Measurements from ENCODE around the gene CDH24. TPM values are rescaled to one million over a fixed set of nuclear protein-coding genes. Genes with fewer than 3 reads are reported as not detected.

The CDH24 gene
- total RNA-seq, 4 donors from 2014 or later: 0.36 to 1.7 (median 0.58) TPM

- intact Hi-C loops (cut with DNase I; ENCODE audit: low total_unique reads): no loop called here
- ATAC-seq (no peak), DNase-seq (no peak)
- TF ChIP-seq CTCF (IDR thresholded peaks at IDR 0.05 in 4 of 5, conservative IDR thresholded peaks at IDR 0.05 in 1 of 5): no peak
- TF ChIP-seq POLR2A (IDR thresholded peaks at IDR 0.05): no peak
- in situ Hi-C loops (cut with MboI; ENCODE audit: low sequenced_read_pairs in 4 of 4): no loop called here
- H3K4me1 ChIP-seq: no peaks in the 10 kb centered on the region
- no peaks in the 10 kb centered on the region for H3K36me3 ChIP-seq
- no peaks in the 10 kb centered on the region for H3K27me3 ChIP-seq
- H3K4me3 ChIP-seq: no peak overlapping the region
- H3K27ac ChIP-seq: no peak overlapping the region
- no peaks in the 10 kb centered on the region for H3K9me3 ChIP-seq
Observed at GRCh38 chr14:23049011-23049410, 8.3 kb downstream of the CDH24 start.

- ATAC-seq (no peak), DNase-seq (no peak)
- no peaks in the 10 kb centered on the region for H3K9me3 ChIP-seq
- in situ Hi-C loops (cut with MboI; ENCODE audit: low sequenced_read_pairs in 4 of 4) (no loop called here), intact Hi-C loops (cut with DNase I; ENCODE audit: low total_unique reads) (no loop called here)
- H3K4me1 ChIP-seq: no peaks in the 10 kb centered on the region
- no peaks in the 10 kb centered on the region for H3K27me3 ChIP-seq
- H3K27ac ChIP-seq: peak overlapping the region in 3 of 4 donors; percentile 41 to 49 (median 43)
- no peak overlapping the region for H3K4me3 ChIP-seq
- H3K36me3 ChIP-seq: no peaks in the 10 kb centered on the region
- TF ChIP-seq POLR2A (IDR thresholded peaks at IDR 0.05) (no peak), CTCF (IDR thresholded peaks at IDR 0.05 in 4 of 5, conservative IDR thresholded peaks at IDR 0.05 in 1 of 5) (no peak)
Observed at GRCh38 chr14:23047751-23048693, 9.3 kb downstream of the CDH24 start.

GRCh38 chr14:23047034-23047634 lies 10.2 kb downstream of the CDH24 start:
- no peaks in the 10 kb centered on the region for H3K27me3 ChIP-seq
- peak overlapping the region in 3 of 4 donors; percentile 41 to 54 (median 49) for H3K27ac ChIP-seq
- intact Hi-C loops (cut with DNase I; ENCODE audit: low total_unique reads) (no loop called here), in situ Hi-C loops (cut with MboI; ENCODE audit: low sequenced_read_pairs in 4 of 4) (no loop called here)
- H3K36me3 ChIP-seq: no peaks in the 10 kb centered on the region
- DNase-seq: no peak
- H3K4me3 ChIP-seq: no peak overlapping the region
- H3K4me1 ChIP-seq: no peaks in the 10 kb centered on the region
- peak in 1 of 2 donors; percentile 18 for ATAC-seq
- no peaks in the 10 kb centered on the region for H3K9me3 ChIP-seq
- no peak for TF ChIP-seq CTCF (IDR thresholded peaks at IDR 0.05 in 4 of 5, conservative IDR thresholded peaks at IDR 0.05 in 1 of 5)
- TF ChIP-seq POLR2A (IDR thresholded peaks at IDR 0.05): no peak

- Histone ChIP-seq H3K27ac (peak overlapping the region in 1 of 4 donors; percentile 54), H3K27me3 (no peaks in the 10 kb centered on the region), H3K36me3 (no peaks in the 10 kb centered on the region), H3K9me3 (no peaks in the 10 kb centered on the region), H3K4me1 (no peaks in the 10 kb centered on the region), H3K4me3 (no peak overlapping the region)
- no peak for DNase-seq
- intact Hi-C loops (cut with DNase I; ENCODE audit: low total_unique reads): no loop called here
- TF ChIP-seq POLR2A (IDR thresholded peaks at IDR 0.05) (no peak), CTCF (IDR thresholded peaks at IDR 0.05 in 4 of 5, conservative IDR thresholded peaks at IDR 0.05 in 1 of 5) (no peak)
- peak; percentile 31 to 45 for ATAC-seq
- in situ Hi-C loops (cut with MboI; ENCODE audit: low sequenced_read_pairs in 4 of 4): no loop called here
Observed at GRCh38 chr14:23045419-23046357, 11.6 kb downstream of the CDH24 start.
